Keratinocyte (primary cell): ENCODE results near the gene GJD3. TPM values are rescaled to one million over a fixed set of nuclear protein-coding genes. Genes with fewer than 3 reads are reported as not detected.

Experiments
- DNase-seq: peaks from one replicate; pipeline ENCODE4 v3.0.0-alpha.2; 2011; ENCODE audit warnings: low read depth, missing footprints, low spot score
- FAIRE-seq: peaks from 2 replicates; lab custom pipeline; 2011; peaks lifted over from hg19 to GRCh38; lab: Jason Lieb, UNC
- H2AFZ ChIP-seq: 2 replicates; pipeline ENCODE4 v1.6.0; 2012; ENCODE audit warnings: low read length, control low read depth, inconsistent platforms; ENCODE audit not compliant: control insufficient read depth
- H3K27ac ChIP-seq: 2 replicates; pipeline ENCODE4 v1.5.1; 2011; ENCODE audit warnings: low read length; ENCODE audit not compliant: control insufficient read depth, insufficient read depth
- H3K27me3 ChIP-seq: 3 replicates; pipeline ENCODE4 v1.6.0; 2011; ENCODE audit warnings: low read length; ENCODE audit not compliant: control insufficient read depth, insufficient read depth; ENCODE audit errors: extremely low read depth
- H3K36me3 ChIP-seq, 2 experiments: 2 replicates in 1 of 2; 3 replicates in 1 of 2; pipeline ENCODE4 v1.5.1; 2011; ENCODE audit warnings: low read length in 2 of 2, mild to moderate bottlenecking in 1 of 2; ENCODE audit not compliant: control insufficient read depth in 2 of 2, insufficient read depth in 2 of 2; ENCODE audit errors: extremely low read depth in 1 of 2
- H3K4me1 ChIP-seq: 3 replicates; pipeline ENCODE4 v1.5.1; 2011; ENCODE audit warnings: low read length; ENCODE audit not compliant: control insufficient read depth, insufficient read depth; ENCODE audit errors: extremely low read depth
- H3K4me2 ChIP-seq: 3 replicates; pipeline ENCODE4 v1.6.0; 2011; ENCODE audit warnings: low read depth, low read length; ENCODE audit not compliant: control insufficient read depth, insufficient read depth; ENCODE audit errors: extremely low read depth
- H3K4me3 ChIP-seq, 3 experiments: fragments of 200-600 bp in 1 of 3; sonication (generic) in 1 of 3; 2 replicates in 2 of 3; 3 replicates in 1 of 3; pipeline ENCODE4 v1.5.1; 2011 to 2016; ENCODE audit warnings: low read length in 3 of 3, mild to moderate bottlenecking in 3 of 3, control low read depth in 2 of 3, inconsistent platforms in 1 of 3, low read depth in 1 of 3, mixed read lengths in 1 of 3, mixed run types in 1 of 3, moderate library complexity in 1 of 3; ENCODE audit not compliant: control insufficient read depth in 2 of 3, insufficient read depth in 2 of 3; ENCODE audit errors: extremely low read depth in 1 of 3
- H3K79me2 ChIP-seq: 2 replicates; pipeline ENCODE4 v1.6.0; 2012; ENCODE audit warnings: low read length; ENCODE audit not compliant: control insufficient read depth, insufficient read depth
- H3K9ac ChIP-seq: 3 replicates; pipeline ENCODE4 v1.6.0; 2011; ENCODE audit warnings: low read length; ENCODE audit not compliant: control insufficient read depth, insufficient read depth; ENCODE audit errors: extremely low read depth
- H3K9me1 ChIP-seq: 3 replicates; pipeline ENCODE4 v1.6.0; 2011; ENCODE audit warnings: low read length; ENCODE audit not compliant: control insufficient read depth, insufficient read depth; ENCODE audit errors: extremely low read depth
- H3K9me3 ChIP-seq: 2 replicates; pipeline ENCODE4 v1.5.1; 2012; ENCODE audit warnings: low read depth, low read length; ENCODE audit not compliant: control insufficient read depth
- H4K20me1 ChIP-seq: 3 replicates; pipeline ENCODE4 v1.6.0; 2011; ENCODE audit warnings: low read length; ENCODE audit not compliant: control insufficient read depth, insufficient read depth; ENCODE audit errors: extremely low read depth
- EZH2 ChIP-seq: IDR thresholded peaks from one replicate; pipeline ENCODE4 v1.6.1; 2012; ENCODE audit warnings: inconsistent platforms, mild to moderate bottlenecking, low read length, moderate library complexity
- dilution Hi-C: fragments of 300-500 bp; cut with MboI; formaldehyde crosslinking; loops from one replicate; pipeline ENCODE4 v1.7.0; 2020; ENCODE audit warnings: low sequenced_read_pairs; ENCODE audit not compliant: extremely low pct_ligation_motif_present
- polyA plus RNA-seq, 5 experiments: library from polyadenylated mRNA; depleted of rRNA in 3 of 5; stranded (reverse) in 3 of 5; stranded (forward) in 1 of 5; unstranded in 1 of 5; fragments of >200 nt; gene quantifications; 1 replicate in 1 of 5; 2 replicates in 3 of 5; 3 replicates in 1 of 5; pipeline versions ENCODE4 v1.2.1 to v1.2.3, GENCODE V29; 2011 to 2012; ENCODE audit warnings: missing spikeins in 2 of 5, low read depth in 1 of 5, low replicate concordance in 1 of 5
- TF ChIP-seq, protein P1 (sequence below), 3 experiments: IDR thresholded peaks in 1 of 3; conservative IDR thresholded peaks in 1 of 3; optimal IDR thresholded peaks in 1 of 3; 2 replicates in 2 of 3; 3 replicates in 1 of 3; pipeline versions ENCODE3 to v1.5.1; 2011; ENCODE audit warnings: low read length in 3 of 3, mild to moderate bottlenecking in 3 of 3, moderate library complexity in 2 of 3, control low read depth in 1 of 3, inconsistent platforms in 1 of 3; ENCODE audit not compliant: insufficient read depth in 2 of 3; ENCODE audit errors: extremely low read depth in 1 of 3

GJD3 gene
- polyA plus RNA-seq, 1 donor (not counting 4 experiments of a cell fraction or from before 2014, with no cell fraction given): not detected

DNA sequence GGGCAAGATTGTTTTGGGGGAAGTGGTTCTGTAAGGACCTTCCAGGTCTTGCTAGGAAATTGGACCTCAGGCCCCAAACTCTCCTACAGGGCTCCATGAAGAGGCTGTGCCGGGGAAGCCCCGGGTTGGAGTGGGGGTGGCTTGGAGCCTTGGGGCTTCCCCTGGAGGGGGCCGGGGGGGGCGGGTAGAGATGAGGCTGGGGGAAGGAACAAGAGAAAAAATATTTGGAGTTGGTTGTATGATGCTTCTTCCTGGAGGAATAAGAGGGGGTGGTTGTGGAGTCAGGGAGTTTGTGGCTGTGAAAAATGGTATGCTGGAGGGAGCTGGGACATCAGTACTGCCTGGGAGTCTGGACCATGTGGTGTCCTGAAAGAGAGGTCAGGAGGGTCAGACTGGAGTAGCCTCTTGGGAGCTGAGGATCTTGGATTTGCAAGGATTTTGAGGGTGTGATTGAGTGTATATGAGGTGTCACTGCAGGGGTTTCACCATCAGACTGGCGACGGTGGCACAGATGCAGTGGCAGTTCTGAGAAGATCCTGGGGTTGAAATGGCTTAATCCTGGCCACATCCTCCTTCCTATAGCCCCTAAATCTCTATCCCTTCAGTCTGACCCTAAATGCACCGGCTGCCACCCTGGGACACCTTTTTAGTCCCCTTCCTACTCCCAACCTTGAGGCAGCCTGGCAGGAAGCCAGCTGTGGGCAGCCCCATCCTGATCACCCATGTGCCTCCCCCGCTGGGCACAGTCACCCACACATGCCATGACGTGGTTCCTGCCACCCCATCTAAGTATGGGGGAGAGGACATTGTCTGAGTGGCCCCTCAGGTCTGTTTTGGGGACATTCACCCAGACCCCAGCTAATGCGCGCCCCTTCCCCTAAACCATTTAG lies 44.6 kb downstream of the GJD3 start:
- FAIRE-seq (no peak), DNase-seq (no peak)
- no peak overlapping the region for H2AFZ ChIP-seq
- H3K9ac ChIP-seq: peak overlapping the region; percentile 95
- H3K27me3 ChIP-seq: no peaks in the 10 kb centered on the region
- no peaks in the 10 kb centered on the region for H3K9me1 ChIP-seq
- H3K36me3 ChIP-seq: peaks cover 0 to 2% of the 10 kb centered on the region in 2 experiments
- peaks cover 10% of the 10 kb centered on the region for H4K20me1 ChIP-seq
- H3K79me2 ChIP-seq: peaks cover 67% of the 10 kb centered on the region
- peak overlapping the region; percentile 15 for H3K27ac ChIP-seq
- no peak for TF ChIP-seq EZH2
- TF ChIP-seq, protein P1, sequence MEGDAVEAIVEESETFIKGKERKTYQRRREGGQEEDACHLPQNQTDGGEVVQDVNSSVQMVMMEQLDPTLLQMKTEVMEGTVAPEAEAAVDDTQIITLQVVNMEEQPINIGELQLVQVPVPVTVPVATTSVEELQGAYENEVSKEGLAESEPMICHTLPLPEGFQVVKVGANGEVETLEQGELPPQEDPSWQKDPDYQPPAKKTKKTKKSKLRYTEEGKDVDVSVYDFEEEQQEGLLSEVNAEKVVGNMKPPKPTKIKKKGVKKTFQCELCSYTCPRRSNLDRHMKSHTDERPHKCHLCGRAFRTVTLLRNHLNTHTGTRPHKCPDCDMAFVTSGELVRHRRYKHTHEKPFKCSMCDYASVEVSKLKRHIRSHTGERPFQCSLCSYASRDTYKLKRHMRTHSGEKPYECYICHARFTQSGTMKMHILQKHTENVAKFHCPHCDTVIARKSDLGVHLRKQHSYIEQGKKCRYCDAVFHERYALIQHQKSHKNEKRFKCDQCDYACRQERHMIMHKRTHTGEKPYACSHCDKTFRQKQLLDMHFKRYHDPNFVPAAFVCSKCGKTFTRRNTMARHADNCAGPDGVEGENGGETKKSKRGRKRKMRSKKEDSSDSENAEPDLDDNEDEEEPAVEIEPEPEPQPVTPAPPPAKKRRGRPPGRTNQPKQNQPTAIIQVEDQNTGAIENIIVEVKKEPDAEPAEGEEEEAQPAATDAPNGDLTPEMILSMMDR (optimal IDR thresholded peaks at IDR 0.05 in 1 of 3, IDR thresholded peaks at IDR 0.05 in 1 of 3, conservative IDR thresholded peaks at IDR 0.05 in 1 of 3; ENCODE audit: extremely low read depth in 1 of 3, insufficient read depth in 2 of 3, low read length in 3 of 3): no peak
- dilution Hi-C loops: no loop called here
- no peaks in the 10 kb centered on the region for H3K9me3 ChIP-seq
- peaks cover 77% of the 10 kb centered on the region for H3K4me1 ChIP-seq
- peak overlapping the region; percentile 86 to 95 (median 92) for H3K4me3 ChIP-seq
- H3K4me2 ChIP-seq: peak overlapping the region; percentile 97

DNA sequence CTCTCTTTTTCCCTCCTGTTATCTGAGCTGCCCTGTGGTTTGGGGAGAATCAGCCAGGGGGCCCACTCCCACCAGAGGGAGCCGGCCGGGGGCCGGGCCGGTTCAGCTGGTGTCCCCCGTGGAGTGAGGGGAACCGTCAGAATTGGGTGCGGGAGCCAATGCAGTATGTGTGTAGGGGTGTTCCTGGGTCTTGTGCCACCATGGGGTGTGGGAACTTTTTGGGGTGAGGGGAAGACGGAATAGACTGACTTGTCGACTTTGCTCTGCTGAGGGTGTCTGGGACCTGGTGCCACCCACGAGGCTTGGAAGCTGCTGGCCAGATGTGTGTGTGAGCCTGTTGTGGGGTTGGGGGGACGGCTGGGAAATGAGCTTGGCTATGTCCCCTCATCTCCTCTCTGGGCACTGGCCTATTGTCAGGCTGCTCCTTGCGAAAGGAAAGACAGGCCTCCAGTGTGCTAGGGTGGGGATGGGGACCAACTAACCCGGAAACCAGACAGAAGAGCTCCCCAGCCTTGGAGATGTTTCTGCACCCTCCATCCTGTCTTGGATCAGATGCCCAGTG lies 45.6 kb downstream of the GJD3 start:
- H2AFZ ChIP-seq: no peak overlapping the region
- no peaks in the 10 kb centered on the region for H3K9me3 ChIP-seq
- FAIRE-seq: no peak
- peaks cover 86% of the 10 kb centered on the region for H3K4me1 ChIP-seq
- H3K36me3 ChIP-seq: no peaks in the 10 kb centered on the region
- H3K9me1 ChIP-seq: no peaks in the 10 kb centered on the region
- DNase-seq: no peak
- peaks cover 10% of the 10 kb centered on the region for H4K20me1 ChIP-seq
- no peak for TF ChIP-seq EZH2
- TF ChIP-seq, protein P1 (optimal IDR thresholded peaks at IDR 0.05 in 1 of 3, IDR thresholded peaks at IDR 0.05 in 1 of 3, conservative IDR thresholded peaks at IDR 0.05 in 1 of 3; ENCODE audit: extremely low read depth in 1 of 3, insufficient read depth in 2 of 3, low read length in 3 of 3): no peak
- H3K79me2 ChIP-seq: peaks cover 57% of the 10 kb centered on the region
- H3K27ac ChIP-seq: peak overlapping the region; percentile 87
- no peaks in the 10 kb centered on the region for H3K27me3 ChIP-seq
- peak overlapping the region; percentile 97 for H3K4me2 ChIP-seq
- dilution Hi-C loops: no loop called here
- peak overlapping the region; percentile 95 for H3K9ac ChIP-seq
- peak overlapping the region; percentile 86 to 95 (median 92) for H3K4me3 ChIP-seq
